DOHH2 (cell line): ENCODE data around the gene PEX5.

ENCODE experiments used
- H3F3A ChIP-seq: fragments of 200-600 bp; sonication (generic), shearing (Covaris generic); 2 replicates; pipeline ENCODE4 v1.6.0; 2016; ENCODE audit warnings: antibody characterized with exemption, mild to moderate bottlenecking; ENCODE audit not compliant: control insufficient read depth, insufficient read depth
- H3K27ac ChIP-seq: fragments of 200-600 bp; sonication (generic); 2 replicates; pipeline ENCODE4 v1.5.1; 2014; ENCODE audit warnings: low read depth, mild to moderate bottlenecking, low read length, moderate library complexity
- H3K27me3 ChIP-seq: fragments of 200-600 bp; sonication (generic); 2 replicates; pipeline ENCODE4 v1.6.1; 2014; ENCODE audit warnings: mild to moderate bottlenecking, low read length, mixed read lengths; ENCODE audit not compliant: control insufficient read depth
- H3K36me3 ChIP-seq: fragments of 200-600 bp; sonication (generic); 2 replicates; pipeline ENCODE4 v1.6.1; 2014; ENCODE audit warnings: mild to moderate bottlenecking, low read length, moderate library complexity, mixed read lengths; ENCODE audit not compliant: control insufficient read depth
- H3K4me1 ChIP-seq: fragments of 200-600 bp; sonication (generic); 2 replicates; pipeline ENCODE4 v1.6.1; 2014; ENCODE audit warnings: mild to moderate bottlenecking, low read length, mixed read lengths; ENCODE audit not compliant: control insufficient read depth
- H3K4me2 ChIP-seq: fragments of 200-600 bp; sonication (generic); 2 replicates; pipeline ENCODE4 v1.6.0; 2014; ENCODE audit warnings: mild to moderate bottlenecking, low read length, moderate library complexity
- H3K4me3 ChIP-seq: fragments of 200-600 bp; sonication (generic); 2 replicates; pipeline ENCODE4 v1.5.1; 2014; ENCODE audit warnings: mild to moderate bottlenecking, low read length, mixed read lengths
- H3K79me2 ChIP-seq: fragments of 200-600 bp; sonication (generic); 2 replicates; pipeline ENCODE4 v1.6.1; 2014; ENCODE audit warnings: mild to moderate bottlenecking, low read length, mixed read lengths; ENCODE audit not compliant: control insufficient read depth
- H3K9me2 ChIP-seq: fragments of 200-600 bp; sonication (generic); replicated peaks from 2 replicates; pipeline ENCODE4 v1.6.1; 2014; ENCODE audit warnings: mild to moderate bottlenecking, low read length, mixed read lengths; ENCODE audit not compliant: control insufficient read depth
- H3K9me3 ChIP-seq: fragments of 200-600 bp; sonication (generic); 2 replicates; pipeline ENCODE4 v1.6.1; 2014; ENCODE audit warnings: antibody characterized with exemption, low read length, mixed read lengths; ENCODE audit not compliant: control insufficient read depth, insufficient read depth
- H4K20me1 ChIP-seq: fragments of 200-600 bp; sonication (generic); 2 replicates; pipeline ENCODE4 v1.6.0; 2014; ENCODE audit warnings: low read depth, mild to moderate bottlenecking, antibody characterized with exemption, low read length, moderate library complexity; ENCODE audit not compliant: control insufficient read depth, insufficient read depth
- EZH2phosphoT487 ChIP-seq: fragments of 200-600 bp; sonication (generic); IDR thresholded peaks from 2 replicates; pipeline ENCODE4 v1.6.1; 2017; ENCODE audit warnings: borderline replicate concordance, mild to moderate bottlenecking, antibody characterized with exemption, low read length, moderate library complexity, mixed read lengths
- TF ChIP-seq, protein P1 (sequence below): fragments of 200-600 bp; sonication (generic); IDR thresholded peaks from one replicate; pipeline ENCODE4 v1.5.1; 2014; ENCODE audit warnings: antibody characterized with exemption, mild to moderate bottlenecking, low read depth, low read length; ENCODE audit not compliant: poor library complexity, severe bottlenecking

The PEX5 gene

DNA sequence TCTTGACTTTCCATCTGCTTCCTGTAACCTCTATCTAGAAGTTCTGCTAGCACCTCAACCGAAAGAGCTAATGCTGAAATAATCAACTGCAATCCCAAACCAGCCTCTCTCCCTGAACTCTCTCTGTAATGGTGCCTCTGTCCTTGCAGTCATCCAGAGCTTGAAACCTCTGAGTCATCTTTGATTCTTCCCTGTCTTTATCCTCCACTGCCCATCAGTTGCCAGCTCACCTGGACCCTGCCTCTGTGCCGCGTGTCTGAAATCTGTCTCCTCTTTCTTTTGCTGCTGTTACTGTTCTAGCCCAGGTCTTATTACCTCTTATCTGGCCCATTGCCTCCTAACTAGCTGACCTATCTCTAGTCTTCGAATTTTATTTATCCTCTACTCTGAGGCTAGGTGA, 43.8 kb upstream of the PEX5 start:
- Histone ChIP-seq H3K36me3 (no peaks in the 10 kb centered on the region), H3K27ac (no peak overlapping the region), H3K27me3 (no peaks in the 10 kb centered on the region), H3F3A (no peaks in the 10 kb centered on the region), H4K20me1 (no peaks in the 10 kb centered on the region), H3K4me3 (no peak overlapping the region), H3K4me1 (no peaks in the 10 kb centered on the region), H3K4me2 (no peak overlapping the region), H3K9me3 (no peaks in the 10 kb centered on the region), H3K9me2 (no peaks in the 10 kb centered on the region), H3K79me2 (no peaks in the 10 kb centered on the region)
- TF ChIP-seq EZH2phosphoT487, result no peak
- TF ChIP-seq, protein P1, sequence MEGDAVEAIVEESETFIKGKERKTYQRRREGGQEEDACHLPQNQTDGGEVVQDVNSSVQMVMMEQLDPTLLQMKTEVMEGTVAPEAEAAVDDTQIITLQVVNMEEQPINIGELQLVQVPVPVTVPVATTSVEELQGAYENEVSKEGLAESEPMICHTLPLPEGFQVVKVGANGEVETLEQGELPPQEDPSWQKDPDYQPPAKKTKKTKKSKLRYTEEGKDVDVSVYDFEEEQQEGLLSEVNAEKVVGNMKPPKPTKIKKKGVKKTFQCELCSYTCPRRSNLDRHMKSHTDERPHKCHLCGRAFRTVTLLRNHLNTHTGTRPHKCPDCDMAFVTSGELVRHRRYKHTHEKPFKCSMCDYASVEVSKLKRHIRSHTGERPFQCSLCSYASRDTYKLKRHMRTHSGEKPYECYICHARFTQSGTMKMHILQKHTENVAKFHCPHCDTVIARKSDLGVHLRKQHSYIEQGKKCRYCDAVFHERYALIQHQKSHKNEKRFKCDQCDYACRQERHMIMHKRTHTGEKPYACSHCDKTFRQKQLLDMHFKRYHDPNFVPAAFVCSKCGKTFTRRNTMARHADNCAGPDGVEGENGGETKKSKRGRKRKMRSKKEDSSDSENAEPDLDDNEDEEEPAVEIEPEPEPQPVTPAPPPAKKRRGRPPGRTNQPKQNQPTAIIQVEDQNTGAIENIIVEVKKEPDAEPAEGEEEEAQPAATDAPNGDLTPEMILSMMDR, result no peak

DNA sequence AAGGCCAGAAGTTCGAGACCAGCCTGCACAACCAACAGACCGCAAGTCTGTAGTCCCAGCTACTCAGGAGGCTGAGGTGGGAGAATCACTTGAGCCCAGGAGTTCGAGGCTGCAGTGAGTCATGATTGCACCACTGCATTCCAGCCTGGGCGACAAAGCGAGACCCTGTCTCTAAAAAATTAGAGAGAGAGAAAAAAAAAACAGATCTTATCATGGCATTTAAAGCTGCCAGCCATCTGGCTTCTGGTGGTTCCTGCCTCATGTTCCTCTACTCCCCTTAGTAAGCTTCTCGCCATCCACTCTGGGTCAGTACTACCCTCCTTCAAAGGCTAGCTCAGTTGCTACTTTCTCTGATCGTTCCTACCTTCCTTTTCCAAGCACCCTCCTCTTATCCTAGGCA, 43.3 kb upstream of the PEX5 start:
- no peaks in the 10 kb centered on the region for H3K36me3 ChIP-seq
- no peak overlapping the region for H3K4me3 ChIP-seq
- no peaks in the 10 kb centered on the region for H4K20me1 ChIP-seq
- TF ChIP-seq EZH2phosphoT487, result no peak
- TF ChIP-seq, protein P1, result no peak
- H3K27me3 ChIP-seq, result no peaks in the 10 kb centered on the region
- H3F3A ChIP-seq, result no peaks in the 10 kb centered on the region
- H3K79me2 ChIP-seq, result no peaks in the 10 kb centered on the region
- no peak overlapping the region for H3K4me2 ChIP-seq
- no peaks in the 10 kb centered on the region for H3K9me2 ChIP-seq
- no peaks in the 10 kb centered on the region for H3K4me1 ChIP-seq
- H3K9me3 ChIP-seq, result no peaks in the 10 kb centered on the region
- H3K27ac ChIP-seq, result no peak overlapping the region

DNA sequence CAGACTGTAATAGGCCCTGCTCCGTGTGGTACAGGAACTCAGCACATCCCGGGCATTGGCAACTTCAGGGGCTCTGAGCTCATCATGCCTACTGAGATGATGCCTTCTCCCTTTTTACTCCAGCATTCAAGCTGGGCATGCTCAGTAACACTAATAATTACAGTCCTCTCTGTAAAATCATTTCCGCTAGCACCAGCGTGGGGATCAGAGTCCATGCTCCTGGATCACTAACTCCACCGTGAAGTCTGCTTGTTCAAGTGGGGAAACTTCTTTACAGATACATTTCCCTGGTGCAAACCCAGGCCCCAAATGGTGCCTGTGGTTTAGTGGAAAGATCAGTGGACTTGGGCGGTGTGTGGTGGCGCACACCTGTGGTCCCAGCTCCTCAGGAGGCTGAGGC, 42.6 kb upstream of the PEX5 start:
- TF ChIP-seq, protein P1, result no peak
- TF ChIP-seq EZH2phosphoT487, result no peak
- no peaks in the 10 kb centered on the region for H3K27me3 ChIP-seq
- H3K27ac ChIP-seq, result no peak overlapping the region
- no peaks in the 10 kb centered on the region for H3F3A ChIP-seq
- H3K36me3 ChIP-seq, result no peaks in the 10 kb centered on the region
- no peak overlapping the region for H3K4me3 ChIP-seq
- no peaks in the 10 kb centered on the region for H4K20me1 ChIP-seq
- H3K4me1 ChIP-seq, result no peaks in the 10 kb centered on the region
- no peak overlapping the region for H3K4me2 ChIP-seq
- H3K9me3 ChIP-seq, result no peaks in the 10 kb centered on the region
- no peaks in the 10 kb centered on the region for H3K9me2 ChIP-seq
- no peaks in the 10 kb centered on the region for H3K79me2 ChIP-seq

DNA sequence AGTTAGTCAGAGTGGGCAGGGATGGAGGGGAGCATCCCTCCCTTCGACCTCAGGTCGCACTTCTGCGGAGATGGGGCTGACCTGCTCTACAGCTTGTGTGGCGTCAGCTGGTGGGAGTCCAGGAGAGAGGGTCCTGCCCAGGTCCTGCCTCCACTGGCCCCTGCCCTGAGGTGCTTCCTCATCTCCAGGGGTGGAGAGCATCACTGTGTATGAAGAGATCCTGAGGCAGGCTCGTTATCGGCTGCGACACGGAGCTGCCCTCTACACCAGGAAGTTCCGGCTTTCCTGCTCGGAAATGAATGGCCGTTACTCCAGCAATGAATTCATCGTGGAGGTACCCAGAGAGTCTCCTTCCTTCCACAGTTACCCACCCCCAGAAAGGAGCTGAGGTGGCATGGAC, 39.1 kb upstream of the PEX5 start:
- no peak overlapping the region for H3K4me3 ChIP-seq

More for the DNA sequence above, 39.1 kb upstream of the PEX5 start:
- Histone ChIP-seq H4K20me1 (no peaks in the 10 kb centered on the region), H3K4me2 (no peak overlapping the region), H3K4me1 (no peaks in the 10 kb centered on the region), H3K27me3 (no peaks in the 10 kb centered on the region), H3K36me3 (no peaks in the 10 kb centered on the region), H3K27ac (no peak overlapping the region), H3K9me3 (no peaks in the 10 kb centered on the region), H3K79me2 (no peaks in the 10 kb centered on the region), H3F3A (no peaks in the 10 kb centered on the region), H3K9me2 (no peaks in the 10 kb centered on the region)
- no peak for TF ChIP-seq EZH2phosphoT487
- TF ChIP-seq, protein P1, result no peak
